ENCODE results near the gene SPTB. TPM values are rescaled to one million over a fixed set of nuclear protein-coding genes. Genes with fewer than 3 reads are reported as not detected.

SPTB gene
- total and polyA plus RNA-seq, 7 donors: 0.49 to 2.9 (median 1.3) TPM; not detected in 1

DNA sequence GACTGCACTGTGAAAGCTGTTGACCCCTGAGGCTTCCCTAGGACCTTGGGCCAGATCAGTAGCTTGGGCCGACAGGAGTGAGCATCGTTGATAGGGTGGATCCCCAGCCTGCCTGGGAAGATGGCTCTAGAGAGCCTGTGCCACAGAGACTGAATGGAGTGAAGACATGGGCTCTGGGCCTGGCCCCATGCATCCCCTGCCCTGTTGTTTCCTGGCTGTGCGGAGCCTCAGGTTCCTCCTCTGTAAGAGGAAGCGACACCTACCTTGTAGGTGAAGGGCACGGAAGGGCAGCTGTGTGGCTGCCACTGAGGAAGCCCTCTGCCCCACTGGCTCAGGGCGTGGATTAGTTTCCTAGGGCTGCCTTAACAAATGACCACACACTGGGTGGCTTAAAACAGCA, 151.6 kb downstream of the SPTB start:
- no peak overlapping the region for H3K27ac ChIP-seq
- peaks cover 0 to 44% (median 39%) of the 10 kb centered on the region in 4 donors for H3K4me1 ChIP-seq
- H3K27me3 ChIP-seq: no peaks in the 10 kb centered on the region
- no peak overlapping the region for H3K4me3 ChIP-seq
- peaks cover 42 to 58% (median 52%) of the 10 kb centered on the region in 4 donors for H3K36me3 ChIP-seq
- H3K9me3 ChIP-seq: no peaks in the 10 kb centered on the region
- intact Hi-C loops (cut with DNase I): no loop called here
- 79 to 86% methylated on average over 6 of the region's 6 CpGs for WGBS, 2 donors
- TF ChIP-seq POLR2AphosphoS5 (IDR thresholded peaks at IDR 0.05) (no peak), POLR2A (IDR thresholded peaks at IDR 0.05) (no peak), EP300 (IDR thresholded peaks at IDR 0.05) (no peak)
- TF ChIP-seq, protein P1, sequence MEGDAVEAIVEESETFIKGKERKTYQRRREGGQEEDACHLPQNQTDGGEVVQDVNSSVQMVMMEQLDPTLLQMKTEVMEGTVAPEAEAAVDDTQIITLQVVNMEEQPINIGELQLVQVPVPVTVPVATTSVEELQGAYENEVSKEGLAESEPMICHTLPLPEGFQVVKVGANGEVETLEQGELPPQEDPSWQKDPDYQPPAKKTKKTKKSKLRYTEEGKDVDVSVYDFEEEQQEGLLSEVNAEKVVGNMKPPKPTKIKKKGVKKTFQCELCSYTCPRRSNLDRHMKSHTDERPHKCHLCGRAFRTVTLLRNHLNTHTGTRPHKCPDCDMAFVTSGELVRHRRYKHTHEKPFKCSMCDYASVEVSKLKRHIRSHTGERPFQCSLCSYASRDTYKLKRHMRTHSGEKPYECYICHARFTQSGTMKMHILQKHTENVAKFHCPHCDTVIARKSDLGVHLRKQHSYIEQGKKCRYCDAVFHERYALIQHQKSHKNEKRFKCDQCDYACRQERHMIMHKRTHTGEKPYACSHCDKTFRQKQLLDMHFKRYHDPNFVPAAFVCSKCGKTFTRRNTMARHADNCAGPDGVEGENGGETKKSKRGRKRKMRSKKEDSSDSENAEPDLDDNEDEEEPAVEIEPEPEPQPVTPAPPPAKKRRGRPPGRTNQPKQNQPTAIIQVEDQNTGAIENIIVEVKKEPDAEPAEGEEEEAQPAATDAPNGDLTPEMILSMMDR (IDR thresholded peaks at IDR 0.05): no peak
- peak; percentile 50 for DNase-seq

DNA sequence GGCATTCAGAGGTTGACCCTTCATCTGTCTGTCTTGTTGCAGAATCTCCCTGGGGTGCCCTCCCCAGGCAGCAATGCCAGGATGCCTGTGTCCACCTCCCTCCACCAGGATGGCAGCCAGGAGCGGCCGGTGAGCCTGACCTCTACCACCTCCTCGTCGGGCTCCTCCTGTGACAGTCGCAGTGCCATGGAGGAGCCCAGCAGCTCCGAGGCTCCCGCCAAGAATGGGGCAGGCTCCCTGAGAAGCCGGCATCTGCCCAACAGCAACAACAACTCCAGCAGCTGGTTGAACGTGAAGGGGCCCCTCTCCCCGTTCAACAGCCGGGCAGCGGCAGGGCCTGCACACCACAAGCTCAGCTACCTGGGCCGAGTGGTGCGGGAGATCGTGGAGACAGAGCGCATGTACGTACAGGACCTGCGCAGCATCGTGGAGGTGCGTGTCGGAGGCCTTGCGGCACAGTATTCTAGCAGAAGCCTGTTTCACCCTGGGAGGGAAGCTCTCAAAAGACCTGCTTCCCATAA, 152.1 kb downstream of the SPTB start:
- peaks cover 37 to 54% (median 48%) of the 10 kb centered on the region in 4 donors for H3K36me3 ChIP-seq
- TF ChIP-seq POLR2A (IDR thresholded peaks at IDR 0.05) (no peak), EP300 (IDR thresholded peaks at IDR 0.05) (no peak), POLR2AphosphoS5 (IDR thresholded peaks at IDR 0.05) (no peak)
- TF ChIP-seq, protein P1 (IDR thresholded peaks at IDR 0.05): no peak
- H3K27me3 ChIP-seq: no peaks in the 10 kb centered on the region
- no peaks in the 10 kb centered on the region for H3K9me3 ChIP-seq
- WGBS, 2 donors: 88 to 92% methylated on average over 22 of the region's 22 CpGs
- no peak overlapping the region for H3K4me3 ChIP-seq
- no peak overlapping the region for H3K27ac ChIP-seq
- H3K4me1 ChIP-seq: peaks cover 0 to 49% (median 44%) of the 10 kb centered on the region in 4 donors
- intact Hi-C loops (cut with DNase I): no loop called here
- peak; percentile 56 for DNase-seq

DNA sequence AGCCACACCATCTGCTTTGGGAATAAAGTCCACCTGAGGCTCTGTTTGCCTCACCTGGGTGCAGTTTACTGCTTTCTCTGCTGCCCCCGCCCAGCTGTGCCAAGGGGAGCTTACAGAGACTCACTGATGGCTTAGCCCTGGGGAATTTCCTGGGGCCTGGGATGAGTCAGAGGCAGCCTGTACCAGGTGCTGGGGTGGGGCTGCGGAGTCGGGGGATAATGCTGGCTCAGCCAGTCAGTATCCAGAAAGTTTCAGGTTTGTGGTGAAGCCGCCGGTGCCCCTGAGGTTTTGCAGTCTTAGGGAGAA, 153.2 kb downstream of the SPTB start:
- H3K4me3 ChIP-seq: no peak overlapping the region
- H3K27me3 ChIP-seq: no peaks in the 10 kb centered on the region
- peaks cover 0 to 60% (median 54%) of the 10 kb centered on the region in 4 donors for H3K4me1 ChIP-seq
- H3K36me3 ChIP-seq: peaks cover 31 to 43% (median 38%) of the 10 kb centered on the region in 4 donors
- intact Hi-C loops (cut with DNase I): no loop called here
- 15 to 59% methylated on average over 5 of the region's 5 CpGs for WGBS, 2 donors
- H3K9me3 ChIP-seq: no peaks in the 10 kb centered on the region
- DNase-seq: peak; percentile 62
- TF ChIP-seq POLR2AphosphoS5 (IDR thresholded peaks at IDR 0.05): no peak
- no peak for TF ChIP-seq POLR2A (IDR thresholded peaks at IDR 0.05)
- TF ChIP-seq, protein P1 (IDR thresholded peaks at IDR 0.05): no peak
- TF ChIP-seq EP300 (IDR thresholded peaks at IDR 0.05): no peak
- peak overlapping the region in 1 of 4 donors; percentile 90 for H3K27ac ChIP-seq

DNA sequence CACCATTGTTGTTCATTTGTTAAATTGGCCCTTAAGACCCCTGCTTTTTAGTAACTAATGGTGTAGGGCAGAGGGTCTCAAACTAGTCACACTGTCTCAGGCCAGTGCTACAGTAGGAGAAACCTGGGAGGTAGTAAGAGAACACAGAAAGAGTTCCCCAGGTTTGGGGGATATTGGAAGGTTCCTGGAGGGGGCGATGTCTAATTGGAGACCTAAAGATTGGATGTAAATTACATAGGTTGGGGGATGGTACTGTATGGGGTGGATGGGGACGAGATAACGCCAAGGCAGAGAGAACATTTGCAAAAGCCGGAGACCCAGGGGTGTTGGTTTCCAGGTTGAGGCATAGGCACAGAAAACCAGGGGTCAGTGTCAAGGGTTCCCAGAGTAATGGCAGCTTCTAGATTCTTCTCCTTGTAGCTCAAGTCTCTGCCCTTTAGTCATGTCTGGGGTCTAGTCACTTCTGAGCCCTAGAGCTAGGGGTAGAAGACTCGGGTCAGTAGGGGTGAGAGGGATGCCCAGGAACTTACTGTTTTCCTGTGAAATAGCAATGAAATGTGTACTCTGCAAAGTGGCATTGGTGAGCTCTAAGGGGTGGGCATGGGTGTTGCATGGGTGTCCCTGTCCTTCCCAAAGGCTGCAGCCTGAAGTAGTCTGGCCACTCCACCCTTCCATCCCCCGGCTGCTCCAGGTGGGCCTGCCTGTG, 153.7 kb downstream of the SPTB start:
- TF ChIP-seq, protein P1 (IDR thresholded peaks at IDR 0.05): no peak
- Histone ChIP-seq H3K27ac (peak overlapping the region in 2 of 4 donors; percentile 22 to 90), H3K9me3 (no peaks in the 10 kb centered on the region), H3K4me3 (no peak overlapping the region), H3K4me1 (peaks cover 0 to 65% (median 60%) of the 10 kb centered on the region in 4 donors), H3K27me3 (no peaks in the 10 kb centered on the region), H3K36me3 (peaks cover 26 to 38% (median 33%) of the 10 kb centered on the region in 4 donors)
- intact Hi-C loops (cut with DNase I): no loop called here
- peak; percentile 28 for DNase-seq
- WGBS, 2 donors: 53 to 80% methylated on average over 6 of the region's 6 CpGs

Data from sigmoid colon (tissue), 7 donors.